GM06990 (cell line): ENCODE results near the gene FAM200A.

Experiments used
- DNase-seq: peaks from one replicate; pipeline ENCODE4 v3.0.0-alpha.2; 2011; ENCODE audit not compliant: insufficient read length; ENCODE audit errors: extremely low read depth
- H3K27me3 ChIP-seq: replicated peaks from 2 replicates; pipeline ENCODE4 v1.6.0; 2011; ENCODE audit warnings: low read length; ENCODE audit not compliant: control insufficient read depth, insufficient read depth
- H3K36me3 ChIP-seq: 2 replicates; pipeline ENCODE4 v1.5.1; 2011; ENCODE audit warnings: low read length; ENCODE audit not compliant: control insufficient read depth, insufficient read depth
- H3K4me3 ChIP-seq: replicated peaks from 2 replicates; pipeline ENCODE4 v1.5.1; 2011; ENCODE audit warnings: low read depth, mild to moderate bottlenecking, control low read depth, low read length
- CTCF ChIP-seq: IDR thresholded peaks from 2 replicates; pipeline ENCODE4 v1.5.1; 2011; ENCODE audit warnings: low read length, control low read depth, mild to moderate bottlenecking, inconsistent platforms; ENCODE audit not compliant: insufficient read depth, poor library complexity, severe bottlenecking

Gene FAM200A

GRCh38 chr7:99541212-99541611 lies 10.7 kb downstream of the FAM200A start:
- Histone ChIP-seq H3K4me3 (no peak overlapping the region), H3K36me3 (no peaks in the 10 kb centered on the region), H3K27me3 (no peaks in the 10 kb centered on the region)
- no peak for DNase-seq
- TF ChIP-seq CTCF: no peak

DNA sequence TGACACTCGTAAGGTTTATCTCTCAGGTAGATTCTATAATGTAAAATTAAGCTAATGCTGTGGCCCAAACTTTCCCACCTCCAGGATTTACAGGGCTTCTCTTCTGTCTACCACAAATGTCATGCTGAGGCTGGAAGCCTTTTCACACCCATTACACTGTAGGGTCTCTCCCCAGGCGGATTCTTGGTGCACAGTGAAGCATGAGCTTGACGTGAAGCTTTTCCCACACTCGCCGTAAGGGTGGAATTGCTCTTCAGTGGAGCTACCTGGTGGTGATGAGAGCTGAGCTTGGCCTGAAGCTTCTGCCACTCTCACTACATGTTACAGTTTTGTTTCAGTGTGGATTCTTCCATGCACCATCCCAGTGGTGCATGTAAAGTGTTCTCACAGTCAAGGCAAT lies 11.4 kb downstream of the FAM200A start:
- TF ChIP-seq CTCF: no peak
- Histone ChIP-seq H3K4me3 (no peak overlapping the region), H3K36me3 (no peaks in the 10 kb centered on the region), H3K27me3 (no peaks in the 10 kb centered on the region)
- DNase-seq: no peak

DNA sequence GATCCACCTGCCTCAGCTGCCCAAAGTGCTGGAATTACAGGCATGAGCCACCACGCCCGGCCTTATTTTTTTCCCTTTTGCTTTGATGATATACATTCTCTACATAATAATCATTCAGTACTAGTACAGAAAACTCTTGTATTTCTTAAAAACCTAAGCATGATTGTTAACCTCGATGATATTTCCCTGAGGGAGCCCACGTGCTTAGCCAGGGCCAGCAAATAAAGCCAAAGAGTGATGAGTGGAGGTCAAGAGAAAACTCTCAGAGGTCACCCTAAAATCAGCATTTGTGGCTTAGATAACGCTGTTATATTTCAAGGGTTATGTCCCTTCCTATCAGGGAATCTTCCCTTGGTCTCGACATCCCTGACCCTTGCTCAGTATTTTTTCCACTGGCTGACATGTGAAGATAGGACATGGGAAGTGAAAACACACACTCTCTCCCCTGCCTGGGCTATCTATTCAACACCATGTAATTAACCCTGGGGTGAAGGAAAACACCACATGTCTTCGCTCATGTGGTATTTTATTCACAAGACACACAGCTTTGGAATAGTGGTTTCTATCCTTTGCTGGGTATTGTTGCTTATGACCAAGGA lies 12.6 kb downstream of the FAM200A start:
- TF ChIP-seq CTCF: no peak
- no peak for DNase-seq
- Histone ChIP-seq H3K36me3 (no peaks in the 10 kb centered on the region), H3K27me3 (no peaks in the 10 kb centered on the region), H3K4me3 (no peak overlapping the region)

- no peak for DNase-seq
- no peak for TF ChIP-seq CTCF
- H3K27me3 ChIP-seq: no peaks in the 10 kb centered on the region
- H3K4me3 ChIP-seq: no peak overlapping the region
- H3K36me3 ChIP-seq: peaks cover 12% of the 10 kb centered on the region
Observed at GRCh38 chr7:99535667-99536066, 16.2 kb downstream of the FAM200A start.

GRCh38 chr7:99531354-99531765 lies 20.6 kb downstream of the FAM200A start:
- no peaks in the 10 kb centered on the region for H3K27me3 ChIP-seq
- DNase-seq: no peak
- H3K4me3 ChIP-seq: no peak overlapping the region
- TF ChIP-seq CTCF: no peak
- H3K36me3 ChIP-seq: peaks cover 20% of the 10 kb centered on the region

DNA sequence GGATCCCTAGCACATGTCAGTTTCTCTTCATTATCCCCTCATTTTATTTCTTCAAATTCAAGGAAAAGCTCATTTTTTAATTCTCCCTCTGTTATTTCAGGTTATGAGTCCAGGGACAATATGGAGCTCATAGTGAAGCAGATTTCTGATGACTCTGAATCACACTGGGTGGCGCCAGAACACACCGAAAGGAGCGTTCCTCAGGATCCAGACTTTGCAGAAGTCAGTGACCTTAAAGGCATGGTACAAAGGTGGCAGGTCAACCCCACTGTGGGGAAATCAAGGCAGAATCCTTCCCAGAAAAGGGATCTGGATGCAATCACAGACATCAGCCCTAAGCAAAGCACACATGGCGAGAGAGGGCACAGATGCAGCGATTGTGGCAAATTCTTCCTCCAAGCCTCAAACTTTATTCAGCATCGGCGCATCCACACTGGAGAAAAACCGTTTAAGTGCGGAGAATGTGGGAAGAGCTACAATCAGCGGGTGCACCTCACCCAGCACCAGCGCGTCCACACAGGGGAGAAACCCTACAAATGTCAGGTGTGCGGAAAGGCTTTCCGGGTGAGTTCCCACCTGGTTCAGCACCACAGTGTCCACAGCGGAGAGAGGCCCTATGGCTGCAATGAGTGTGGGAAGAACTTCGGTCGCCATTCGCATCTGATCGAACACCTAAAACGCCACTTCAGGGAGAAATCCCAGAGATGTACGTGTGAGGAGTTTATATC lies 26.0 kb downstream of the FAM200A start:
- Histone ChIP-seq H3K4me3 (no peak overlapping the region), H3K36me3 (peaks cover 13% of the 10 kb centered on the region), H3K27me3 (no peaks in the 10 kb centered on the region)
- DNase-seq: no peak
- no peak for TF ChIP-seq CTCF
